GM23338 (cell line): ENCODE data around the gene KLHL7. TPM values are rescaled to one million over a fixed set of nuclear protein-coding genes. Genes with fewer than 3 reads are reported as not detected.

Experiments used
- ATAC-seq: fragments of 200-7000 bp; cut with Tn5 transposase; 3 replicates; pipeline ENCODE4 v1.9.1; 2020
- DNase-seq: peaks from one replicate; pipeline ENCODE4 v3.0.0-alpha.2; 2015; ENCODE audit warnings: low spot score
- H2AFZ ChIP-seq: fragments of 200-600 bp; sonication (generic); 2 replicates; pipeline ENCODE4 v1.8.0; 2016; ENCODE audit warnings: antibody characterized with exemption, mild to moderate bottlenecking, moderate library complexity
- H3F3A ChIP-seq: fragments of 200-600 bp; sonication (generic); replicated peaks from 2 replicates; pipeline ENCODE4 v1.8.0; 2017; ENCODE audit warnings: antibody characterized with exemption, mixed run types, low read depth
- H3K27ac ChIP-seq: fragments of 200-600 bp; sonication (generic); 2 replicates; pipeline ENCODE4 v1.6.1; 2016; ENCODE audit warnings: low read depth
- H3K27me3 ChIP-seq: fragments of 200-600 bp; sonication (generic); 2 replicates; pipeline ENCODE4 v1.8.0; 2016; ENCODE audit warnings: mild to moderate bottlenecking, mixed run types, moderate library complexity; ENCODE audit not compliant: insufficient read depth
- H3K36me3 ChIP-seq: fragments of 200-600 bp; sonication (generic); 2 replicates; pipeline ENCODE4 v1.8.0; 2016; ENCODE audit warnings: mild to moderate bottlenecking; ENCODE audit not compliant: insufficient read depth
- H3K4me1 ChIP-seq: fragments of 200-600 bp; sonication (generic); 2 replicates; pipeline ENCODE4 v1.8.0; 2016; ENCODE audit warnings: mild to moderate bottlenecking, moderate library complexity; ENCODE audit not compliant: insufficient read depth
- H3K4me2 ChIP-seq: fragments of 200-600 bp; sonication (generic); 2 replicates; pipeline ENCODE4 v1.7.1; 2017; ENCODE audit warnings: mixed run types
- H3K4me3 ChIP-seq: fragments of 200-600 bp; sonication (generic); 2 replicates; pipeline ENCODE4 v1.6.1; 2016; ENCODE audit warnings: mixed run types
- H3K79me2 ChIP-seq: fragments of 200-600 bp; sonication (generic); replicated peaks from 2 replicates; pipeline ENCODE4 v1.8.0; 2017; ENCODE audit warnings: mild to moderate bottlenecking; ENCODE audit not compliant: insufficient read depth
- H3K9me2 ChIP-seq: fragments of 200-600 bp; sonication (generic); 2 replicates; pipeline ENCODE4 v1.8.0; 2017; ENCODE audit not compliant: insufficient read depth
- H4K20me1 ChIP-seq: fragments of 200-600 bp; sonication (generic); replicated peaks from 2 replicates; pipeline ENCODE4 v1.8.0; 2017; ENCODE audit warnings: mild to moderate bottlenecking; ENCODE audit not compliant: insufficient read depth
- H3K27ac Mint-ChIP-seq: 2 replicates; pipeline ENCODE4 v1.8.0; 2020; ENCODE audit warnings: inconsistent platforms, mild to moderate bottlenecking, moderate library complexity, mixed read lengths
- H3K27me3 Mint-ChIP-seq: 3 replicates; pipeline ENCODE4 v1.8.0; 2022; ENCODE audit warnings: low read depth, mild to moderate bottlenecking, moderate library complexity, mixed read lengths, inconsistent platforms; ENCODE audit not compliant: insufficient read depth, poor library complexity
- H3K36me3 Mint-ChIP-seq: 3 replicates; pipeline ENCODE4 v1.8.0; 2021; ENCODE audit warnings: low read depth, mild to moderate bottlenecking, inconsistent platforms, moderate library complexity, mixed read lengths
- H3K4me1 Mint-ChIP-seq: 3 replicates; pipeline ENCODE4 v1.8.0; 2020; ENCODE audit warnings: mild to moderate bottlenecking, inconsistent platforms, mixed read lengths
- H3K4me3 Mint-ChIP-seq: 3 replicates; pipeline ENCODE4 v1.8.0; 2021; ENCODE audit warnings: moderate library complexity, mild to moderate bottlenecking, inconsistent platforms, mixed read lengths
- H3K9me3 Mint-ChIP-seq: 3 replicates; pipeline ENCODE4 v1.8.0; 2020; ENCODE audit warnings: moderate library complexity, mild to moderate bottlenecking, inconsistent platforms, mixed read lengths
- CREB1 ChIP-seq: fragments of 250-450 bp; sonication (Bioruptor Pico); IDR thresholded peaks from 2 replicates; pipeline ENCODE4 v1.5.0; 2020; ENCODE audit warnings: low read depth, mild to moderate bottlenecking, moderate library complexity
- CTCF ChIP-seq, 2 experiments: fragments of 200-600 bp in 1 of 2; sonication (generic) in 1 of 2; conservative IDR thresholded peaks; 2 replicates each; pipeline versions ENCODE4 v1.5.1 to v1.6.1; 2016 to 2017; ENCODE audit warnings: antibody characterized with exemption in 2 of 2, low read depth in 2 of 2, mild to moderate bottlenecking in 2 of 2, moderate library complexity in 1 of 2
- EZH2 ChIP-seq: fragments of 200-600 bp; sonication (generic); IDR thresholded peaks from one replicate; pipeline ENCODE4 v1.8.0; 2017; ENCODE audit warnings: antibody characterized with exemption, mild to moderate bottlenecking, low read depth; ENCODE audit not compliant: unreplicated experiment
- EZH2phosphoT487 ChIP-seq: fragments of 200-600 bp; sonication (generic); IDR thresholded peaks from one replicate; pipeline ENCODE4 v1.8.1; 2018; ENCODE audit warnings: antibody characterized with exemption; ENCODE audit not compliant: unreplicated experiment
- JUNB ChIP-seq: IDR thresholded peaks from one replicate; pipeline ENCODE4 v1.6.1; 2016; ENCODE audit warnings: antibody characterized with exemption; ENCODE audit not compliant: unreplicated experiment
- NANOG ChIP-seq: IDR thresholded peaks from 2 replicates; pipeline ENCODE4 v1.6.1; 2016; ENCODE audit warnings: antibody characterized with exemption, borderline replicate concordance
- POLR2AphosphoS5 ChIP-seq: IDR thresholded peaks from 2 replicates; pipeline ENCODE4 v1.6.1; 2016; ENCODE audit warnings: antibody characterized with exemption, low read depth
- REST ChIP-seq: IDR thresholded peaks from one replicate; pipeline ENCODE4 v1.6.1; 2018; ENCODE audit warnings: antibody characterized with exemption; ENCODE audit not compliant: unreplicated experiment
- STAT1 ChIP-seq: IDR thresholded peaks from one replicate; pipeline ENCODE4 v1.6.1; 2016; ENCODE audit warnings: antibody characterized with exemption; ENCODE audit not compliant: unreplicated experiment
- ZNF114 ChIP-seq: fragments of 250-450 bp; sonication (Bioruptor Pico); IDR thresholded peaks from 2 replicates; pipeline ENCODE4 v1.5.0; 2020; ENCODE audit warnings: mild to moderate bottlenecking, moderate library complexity
- ZNF331 ChIP-seq: fragments of 250-450 bp; sonication (Bioruptor Pico); IDR thresholded peaks from 2 replicates; pipeline ENCODE4 v1.5.0; 2020; ENCODE audit warnings: low read depth, mild to moderate bottlenecking, moderate library complexity
- polyA plus RNA-seq: library from polyadenylated mRNA; unstranded; fragments of >200 nt; fragmentation: Nextera tagmentation; extraction: Ambion mirVana; gene quantifications from 2 replicates; pipeline ENCODE4 v1.2.1, GENCODE V29; 2016
- total RNA-seq: library from RNA; depleted of rRNA; stranded (reverse); fragments of >200 nt; shearing (Covaris generic); gene quantifications from 2 replicates; pipeline ENCODE4 v1.2.3, GENCODE V29; 2014
- TF ChIP-seq, protein P1 (sequence below): IDR thresholded peaks from 2 replicates; pipeline ENCODE4 v1.6.1; 2016; ENCODE audit warnings: antibody characterized with exemption
- TF ChIP-seq, protein P2 (sequence below): fragments of 250-450 bp; sonication (Bioruptor Pico); IDR thresholded peaks from 2 replicates; pipeline ENCODE4 v1.5.0; 2020; ENCODE audit warnings: mild to moderate bottlenecking, moderate library complexity

KLHL7 gene
- total and polyA plus RNA-seq, 2 experiments from 2014 or later = 92.5 to 119 TPM

DNA sequence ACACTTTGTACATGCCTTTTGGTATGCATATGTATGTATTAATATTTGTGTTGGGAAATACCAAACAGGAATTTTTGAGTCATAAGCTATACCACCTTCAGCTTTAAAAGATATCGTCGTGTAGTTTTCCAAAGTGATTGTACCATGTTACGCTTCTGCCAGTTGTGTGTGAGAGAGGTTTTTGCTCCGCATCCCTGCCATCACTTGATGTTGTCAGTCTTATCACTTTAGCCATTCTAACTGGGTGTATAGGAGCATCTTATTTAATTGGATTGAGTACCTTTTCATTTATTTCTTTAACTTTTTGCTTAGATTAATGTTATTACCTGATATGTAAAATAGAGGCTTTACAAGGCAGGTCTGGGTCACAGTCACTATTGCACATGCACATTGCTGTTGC is 3.4 kb downstream of the KLHL7 start:
- Mint-ChIP-seq H3K27ac (no peak overlapping the region), H3K9me3 (no peaks in the 10 kb centered on the region), H3K27me3 (peaks cover 11% of the 10 kb centered on the region), H3K4me3 (peak overlapping the region; percentile 99), H3K36me3 (peaks cover 12% of the 10 kb centered on the region; the same call in 2 of the 3 replicates), H3K4me1 (peaks cover 60% of the 10 kb centered on the region)
- Histone ChIP-seq H3F3A (peaks cover 6% of the 10 kb centered on the region; the same call in 1 of the 2 replicates), H3K36me3 (no peaks in the 10 kb centered on the region), H3K9me2 (no peaks in the 10 kb centered on the region), H3K4me1 (peaks cover 61% of the 10 kb centered on the region), H3K27ac (no peak overlapping the region), H3K4me2 (peak overlapping the region; percentile 99; the same call in 1 of the 2 replicates), H2AFZ (no peak overlapping the region), H4K20me1 (peaks cover 22% of the 10 kb centered on the region; the same call in 1 of the 2 replicates), H3K27me3 (no peaks in the 10 kb centered on the region), H3K79me2 (peaks cover 82% of the 10 kb centered on the region), H3K4me3 (peak overlapping the region; percentile 97)
- DNase-seq (no peak), ATAC-seq (no peak)
- TF ChIP-seq, protein P1, sequence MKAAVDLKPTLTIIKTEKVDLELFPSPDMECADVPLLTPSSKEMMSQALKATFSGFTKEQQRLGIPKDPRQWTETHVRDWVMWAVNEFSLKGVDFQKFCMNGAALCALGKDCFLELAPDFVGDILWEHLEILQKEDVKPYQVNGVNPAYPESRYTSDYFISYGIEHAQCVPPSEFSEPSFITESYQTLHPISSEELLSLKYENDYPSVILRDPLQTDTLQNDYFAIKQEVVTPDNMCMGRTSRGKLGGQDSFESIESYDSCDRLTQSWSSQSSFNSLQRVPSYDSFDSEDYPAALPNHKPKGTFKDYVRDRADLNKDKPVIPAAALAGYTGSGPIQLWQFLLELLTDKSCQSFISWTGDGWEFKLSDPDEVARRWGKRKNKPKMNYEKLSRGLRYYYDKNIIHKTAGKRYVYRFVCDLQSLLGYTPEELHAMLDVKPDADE = no peak
- TF ChIP-seq CTCF (conservative IDR thresholded peaks at IDR 0.05; ENCODE audit: low read depth in 2 of 2) (no peak), STAT1 (no peak), POLR2AphosphoS5 (no peak), ZNF114 (no peak), CREB1 (CRISPR knock-in tag) (no peak), ZNF331 (CRISPR knock-in tag) (no peak), NANOG (no peak), REST (no peak), EZH2phosphoT487 (no peak), JUNB (no peak), EZH2 (no peak)
- TF ChIP-seq, protein P2, sequence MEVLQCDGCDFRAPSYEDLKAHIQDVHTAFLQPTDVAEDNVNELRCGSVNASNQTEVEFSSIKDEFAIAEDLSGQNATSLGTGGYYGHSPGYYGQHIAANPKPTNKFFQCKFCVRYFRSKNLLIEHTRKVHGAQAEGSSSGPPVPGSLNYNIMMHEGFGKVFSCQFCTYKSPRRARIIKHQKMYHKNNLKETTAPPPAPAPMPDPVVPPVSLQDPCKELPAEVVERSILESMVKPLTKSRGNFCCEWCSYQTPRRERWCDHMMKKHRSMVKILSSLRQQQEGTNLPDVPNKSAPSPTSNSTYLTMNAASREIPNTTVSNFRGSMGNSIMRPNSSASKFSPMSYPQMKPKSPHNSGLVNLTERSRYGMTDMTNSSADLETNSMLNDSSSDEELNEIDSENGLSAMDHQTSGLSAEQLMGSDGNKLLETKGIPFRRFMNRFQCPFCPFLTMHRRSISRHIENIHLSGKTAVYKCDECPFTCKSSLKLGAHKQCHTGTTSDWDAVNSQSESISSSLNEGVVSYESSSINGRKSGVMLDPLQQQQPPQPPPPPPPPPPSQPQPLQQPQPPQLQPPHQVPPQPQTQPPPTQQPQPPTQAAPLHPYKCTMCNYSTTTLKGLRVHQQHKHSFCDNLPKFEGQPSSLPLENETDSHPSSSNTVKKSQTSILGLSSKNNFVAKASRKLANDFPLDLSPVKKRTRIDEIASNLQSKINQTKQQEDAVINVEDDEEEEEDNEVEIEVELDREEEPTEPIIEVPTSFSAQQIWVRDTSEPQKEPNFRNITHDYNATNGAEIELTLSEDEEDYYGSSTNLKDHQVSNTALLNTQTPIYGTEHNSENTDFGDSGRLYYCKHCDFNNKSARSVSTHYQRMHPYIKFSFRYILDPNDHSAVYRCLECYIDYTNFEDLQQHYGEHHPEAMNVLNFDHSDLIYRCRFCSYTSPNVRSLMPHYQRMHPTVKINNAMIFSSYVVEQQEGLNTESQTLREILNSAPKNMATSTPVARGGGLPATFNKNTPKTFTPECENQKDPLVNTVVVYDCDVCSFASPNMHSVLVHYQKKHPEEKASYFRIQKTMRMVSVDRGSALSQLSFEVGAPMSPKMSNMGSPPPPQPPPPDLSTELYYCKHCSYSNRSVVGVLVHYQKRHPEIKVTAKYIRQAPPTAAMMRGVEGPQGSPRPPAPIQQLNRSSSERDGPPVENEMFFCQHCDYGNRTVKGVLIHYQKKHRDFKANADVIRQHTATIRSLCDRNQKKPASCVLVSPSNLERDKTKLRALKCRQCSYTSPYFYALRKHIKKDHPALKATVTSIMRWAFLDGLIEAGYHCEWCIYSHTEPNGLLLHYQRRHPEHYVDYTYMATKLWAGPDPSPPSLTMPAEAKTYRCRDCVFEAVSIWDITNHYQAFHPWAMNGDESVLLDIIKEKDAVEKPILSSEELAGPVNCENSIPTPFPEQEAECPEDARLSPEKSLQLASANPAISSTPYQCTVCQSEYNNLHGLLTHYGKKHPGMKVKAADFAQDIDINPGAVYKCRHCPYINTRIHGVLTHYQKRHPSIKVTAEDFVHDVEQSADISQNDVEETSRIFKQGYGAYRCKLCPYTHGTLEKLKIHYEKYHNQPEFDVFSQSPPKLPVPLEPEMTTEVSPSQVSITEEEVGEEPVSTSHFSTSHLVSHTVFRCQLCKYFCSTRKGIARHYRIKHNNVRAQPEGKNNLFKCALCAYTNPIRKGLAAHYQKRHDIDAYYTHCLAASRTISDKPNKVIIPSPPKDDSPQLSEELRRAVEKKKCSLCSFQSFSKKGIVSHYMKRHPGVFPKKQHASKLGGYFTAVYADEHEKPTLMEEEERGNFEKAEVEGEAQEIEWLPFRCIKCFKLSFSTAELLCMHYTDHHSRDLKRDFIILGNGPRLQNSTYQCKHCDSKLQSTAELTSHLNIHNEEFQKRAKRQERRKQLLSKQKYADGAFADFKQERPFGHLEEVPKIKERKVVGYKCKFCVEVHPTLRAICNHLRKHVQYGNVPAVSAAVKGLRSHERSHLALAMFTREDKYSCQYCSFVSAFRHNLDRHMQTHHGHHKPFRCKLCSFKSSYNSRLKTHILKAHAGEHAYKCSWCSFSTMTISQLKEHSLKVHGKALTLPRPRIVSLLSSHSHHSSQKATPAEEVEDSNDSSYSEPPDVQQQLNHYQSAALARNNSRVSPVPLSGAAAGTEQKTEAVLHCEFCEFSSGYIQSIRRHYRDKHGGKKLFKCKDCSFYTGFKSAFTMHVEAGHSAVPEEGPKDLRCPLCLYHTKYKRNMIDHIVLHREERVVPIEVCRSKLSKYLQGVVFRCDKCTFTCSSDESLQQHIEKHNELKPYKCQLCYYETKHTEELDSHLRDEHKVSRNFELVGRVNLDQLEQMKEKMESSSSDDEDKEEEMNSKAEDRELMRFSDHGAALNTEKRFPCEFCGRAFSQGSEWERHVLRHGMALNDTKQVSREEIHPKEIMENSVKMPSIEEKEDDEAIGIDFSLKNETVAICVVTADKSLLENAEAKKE = no peak
